HG02885 (cell line): ENCODE results near the gene DHX38.

Source experiments
- ATAC-seq: cut with Tn5 transposase; IDR thresholded peaks from one replicate; pipeline ENCODE4 v1.9.1; 2021; ENCODE audit warnings: mild to moderate bottlenecking; ENCODE audit not compliant: unreplicated experiment, poor library complexity

DHX38 gene

GRCh38 chr16:72112906-72113615 is 19.4 kb downstream of the DHX38 start:
- no peak for ATAC-seq

DNA sequence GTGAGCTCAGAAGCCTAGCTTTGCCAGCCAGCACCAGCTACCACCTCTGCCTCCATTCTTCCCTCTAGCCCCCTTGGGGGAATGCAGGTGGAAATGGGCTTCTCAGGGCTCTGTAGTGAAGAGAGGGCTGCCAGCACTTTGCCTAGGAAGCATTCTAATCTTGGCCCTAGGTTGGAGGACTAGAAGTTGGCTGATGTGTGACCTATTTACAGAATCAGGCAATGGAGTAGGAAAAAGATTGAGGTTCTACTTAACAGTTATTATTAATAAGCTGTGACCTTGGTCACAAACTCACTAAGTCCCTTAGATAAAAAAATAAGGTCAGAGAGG is 19.9 kb downstream of the DHX38 start:
- no peak for ATAC-seq

DNA sequence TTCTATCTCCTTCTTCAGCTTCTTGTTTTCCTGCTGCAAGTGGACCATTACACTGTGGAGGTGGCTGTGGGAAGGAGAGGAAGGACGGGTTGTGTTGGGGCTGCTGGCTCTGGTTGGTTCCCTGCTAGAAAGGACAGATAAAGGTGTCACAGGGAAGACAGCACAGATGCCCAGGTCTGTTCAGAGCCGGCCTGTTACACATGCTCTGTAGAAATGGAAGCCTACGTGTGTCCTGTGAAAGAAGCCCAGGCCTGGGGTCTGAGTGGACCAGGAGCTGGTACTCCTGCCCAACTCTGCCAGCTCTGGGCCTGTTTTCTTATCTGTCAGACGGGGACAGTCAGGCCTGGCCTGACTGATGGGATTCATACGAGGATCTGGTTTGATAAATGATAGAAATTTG is 26.4 kb downstream of the DHX38 start:
- no peak for ATAC-seq

DNA sequence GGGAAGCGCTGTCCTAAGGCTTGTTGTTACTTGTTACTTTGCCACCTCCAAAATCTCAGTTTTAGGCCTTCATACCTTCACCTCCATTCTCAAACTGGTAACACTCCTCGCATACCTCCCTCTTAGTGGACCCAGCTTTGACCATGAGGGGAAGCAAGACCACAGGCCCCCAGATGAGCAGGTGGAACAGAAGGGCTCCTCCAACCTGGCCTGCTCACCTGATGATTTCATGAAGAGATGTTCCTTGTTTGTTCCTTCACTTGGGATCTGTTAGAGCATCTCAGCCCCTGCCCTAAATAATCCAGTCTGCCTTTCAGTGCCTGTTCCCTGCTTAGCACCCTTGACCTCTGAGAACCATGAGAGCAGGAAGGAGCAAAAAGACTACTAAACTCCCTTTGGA is 28.7 kb downstream of the DHX38 start:
- ATAC-seq: no peak

GRCh38 chr16:72122916-72123315 is 29.3 kb downstream of the DHX38 start:
- no peak for ATAC-seq

DNA sequence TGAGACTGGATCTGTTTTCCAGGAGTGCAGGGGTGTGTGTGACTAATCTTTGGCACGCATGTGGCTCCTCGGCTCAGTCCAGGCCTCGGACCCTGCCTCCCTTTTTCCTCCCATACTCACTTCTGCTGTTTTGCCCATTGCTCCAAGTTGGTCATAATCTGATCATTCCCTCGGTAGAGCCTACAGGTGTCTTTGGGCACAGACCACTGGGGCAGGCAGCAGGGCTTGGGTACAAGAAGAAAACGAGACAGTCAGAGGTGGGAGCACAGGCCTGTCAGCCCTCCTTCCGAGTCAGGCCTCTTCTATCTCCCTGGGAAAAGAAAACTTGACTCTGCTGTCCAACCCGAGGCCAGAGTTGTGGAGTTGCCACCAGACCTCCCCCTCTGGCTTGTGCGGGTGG is 29.8 kb downstream of the DHX38 start:
- no peak for ATAC-seq

GRCh38 chr16:72124148-72124547 is 30.5 kb downstream of the DHX38 start:
- ATAC-seq: no peak

GRCh38 chr16:72124761-72125634 is 31.4 kb downstream of the DHX38 start:
- ATAC-seq: no peak

DNA sequence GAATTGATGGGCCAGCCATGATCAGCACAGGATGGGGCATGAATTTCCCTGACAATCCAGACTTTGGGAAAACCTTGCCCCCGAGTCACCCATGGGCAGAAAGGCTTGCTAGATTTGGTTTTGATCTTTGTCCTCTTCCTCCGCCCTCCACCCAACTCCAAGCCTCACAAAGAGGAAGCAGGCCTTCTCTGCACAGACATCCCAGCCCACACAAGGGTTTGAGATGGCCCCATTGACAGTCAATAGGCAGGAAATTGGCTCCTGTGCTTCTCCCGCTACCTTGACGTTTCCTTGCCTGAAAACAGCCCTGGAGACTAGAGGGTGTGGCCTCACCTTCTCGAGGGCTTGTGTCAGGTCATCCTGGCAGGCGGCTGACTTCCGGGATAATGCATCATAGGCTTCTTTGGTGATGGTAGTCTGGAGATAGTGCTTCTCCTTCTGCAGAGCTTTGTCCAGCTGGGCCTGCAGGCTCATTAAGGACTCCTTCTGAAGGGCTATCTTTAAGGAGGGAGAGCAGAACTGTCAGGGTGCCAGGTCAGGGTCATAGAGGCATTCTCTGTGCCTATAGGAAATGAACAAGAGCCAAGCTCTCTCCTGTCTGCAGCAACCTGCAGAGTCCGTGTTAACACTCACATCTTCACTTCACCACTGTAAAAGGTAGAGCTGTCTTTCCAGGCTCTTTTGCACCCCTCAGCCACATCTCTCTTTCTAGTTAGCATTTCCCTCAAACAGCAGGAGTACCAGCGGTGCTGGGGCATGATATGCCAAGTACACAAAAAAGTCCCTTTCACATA is 32.2 kb downstream of the DHX38 start:
- ATAC-seq: peak; percentile 73

GRCh38 chr16:72126429-72126765 is 32.8 kb downstream of the DHX38 start:
- ATAC-seq: no peak

DNA sequence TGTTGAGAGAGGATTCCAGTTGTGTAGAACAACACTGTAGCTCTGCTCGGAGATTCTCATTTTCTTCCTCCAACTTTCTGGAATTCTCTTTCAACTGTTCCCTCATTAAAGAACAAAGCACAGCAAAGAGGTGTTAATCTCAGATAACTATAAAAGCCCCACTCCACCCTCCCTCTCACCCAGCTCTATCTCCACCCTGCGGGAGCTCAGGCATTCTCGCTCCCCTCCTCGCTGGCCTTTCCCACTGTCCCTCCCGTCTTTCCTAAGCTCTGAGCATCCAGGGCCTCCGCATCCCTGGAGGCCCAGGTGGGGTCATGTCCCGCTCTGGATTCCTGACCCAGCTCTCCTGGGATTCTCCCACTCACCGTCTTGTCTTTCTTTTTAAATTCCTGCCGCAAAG is 35.1 kb downstream of the DHX38 start:
- no peak for ATAC-seq

- ATAC-seq: no peak
Observed at GRCh38 chr16:72129976-72130656, 36.5 kb downstream of the DHX38 start.

DNA sequence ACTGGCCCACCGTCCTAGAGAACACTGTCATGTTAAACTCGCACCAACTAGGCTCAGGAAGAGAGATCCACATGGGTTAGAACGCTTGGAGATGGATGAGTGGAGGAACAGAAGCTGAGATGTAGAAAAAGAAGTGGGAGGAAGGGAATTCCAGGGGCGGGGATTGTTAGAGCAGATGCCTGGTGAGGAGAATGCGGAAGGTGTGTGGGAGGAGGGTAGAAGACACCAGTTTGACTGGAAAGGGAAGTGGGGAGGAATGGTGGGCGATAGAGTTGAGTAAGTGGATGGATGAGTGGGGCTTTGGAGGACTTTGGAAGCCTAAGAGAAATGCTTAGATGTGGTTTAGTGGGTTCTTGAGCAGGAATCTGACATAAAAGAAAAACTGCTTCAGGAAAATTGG is 37.4 kb downstream of the DHX38 start:
- ATAC-seq: no peak

- ATAC-seq: no peak
Observed at GRCh38 chr16:72132726-72133125, 39.1 kb downstream of the DHX38 start.

- ATAC-seq: no peak
Observed at GRCh38 chr16:72134507-72134906, 40.9 kb downstream of the DHX38 start.

GRCh38 chr16:72137380-72138063 is 43.9 kb downstream of the DHX38 start:
- ATAC-seq: no peak

DNA sequence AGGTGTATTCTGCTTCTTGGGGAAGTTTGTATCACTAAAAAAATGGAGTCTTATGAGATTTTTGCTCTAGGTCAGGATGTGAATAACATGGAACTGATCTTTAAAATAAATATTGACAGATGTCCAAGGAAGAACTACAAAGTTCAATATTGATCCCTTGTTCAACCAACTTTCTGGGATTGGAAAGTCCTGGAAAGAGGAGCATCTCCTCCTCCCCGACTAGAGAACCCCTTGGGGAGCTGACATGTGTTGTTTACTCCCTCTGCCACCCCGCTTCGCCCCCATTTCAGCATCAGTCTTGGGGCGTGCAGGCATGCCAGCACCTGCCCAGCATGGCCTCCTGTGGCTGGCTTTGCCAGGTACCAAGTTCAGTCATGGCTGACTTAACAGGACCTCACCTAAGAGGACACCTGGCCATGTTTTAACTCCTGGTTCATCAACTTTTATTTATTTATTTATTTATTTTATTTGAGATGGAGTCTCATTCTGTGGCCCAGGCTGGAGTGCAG is 44.5 kb downstream of the DHX38 start:
- ATAC-seq: no peak

DNA sequence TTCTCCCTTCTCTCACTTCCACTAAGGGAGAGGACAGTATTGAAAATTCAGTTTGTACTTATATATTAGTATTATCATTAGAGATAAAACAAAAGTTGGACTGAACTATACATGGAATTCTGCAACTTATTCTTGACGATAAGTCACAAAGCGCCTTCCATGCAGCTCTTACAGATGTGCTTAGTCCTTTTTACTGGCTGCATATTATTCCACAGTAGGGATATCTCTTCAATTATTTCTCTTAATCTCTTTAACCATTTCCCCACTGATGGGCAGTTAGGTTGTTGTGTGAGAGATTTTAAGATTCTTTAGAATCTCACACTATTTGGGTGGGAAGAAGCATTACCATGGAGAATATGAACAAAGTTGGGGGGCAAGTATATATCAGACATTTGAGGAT is 46.3 kb downstream of the DHX38 start:
- ATAC-seq: no peak

- no peak for ATAC-seq
Observed at GRCh38 chr16:72142476-72142875, 48.8 kb downstream of the DHX38 start.
